ENCODE results near the gene SERINC3. TPM values are rescaled to one million over a fixed set of nuclear protein-coding genes. Genes with fewer than 3 reads are reported as not detected.

SERINC3 gene
- total and polyA plus RNA-seq, 2 donors (not counting 3 experiments of a cell fraction or from before 2014, with no cell fraction given) = 83.7 to 177 TPM

DNA sequence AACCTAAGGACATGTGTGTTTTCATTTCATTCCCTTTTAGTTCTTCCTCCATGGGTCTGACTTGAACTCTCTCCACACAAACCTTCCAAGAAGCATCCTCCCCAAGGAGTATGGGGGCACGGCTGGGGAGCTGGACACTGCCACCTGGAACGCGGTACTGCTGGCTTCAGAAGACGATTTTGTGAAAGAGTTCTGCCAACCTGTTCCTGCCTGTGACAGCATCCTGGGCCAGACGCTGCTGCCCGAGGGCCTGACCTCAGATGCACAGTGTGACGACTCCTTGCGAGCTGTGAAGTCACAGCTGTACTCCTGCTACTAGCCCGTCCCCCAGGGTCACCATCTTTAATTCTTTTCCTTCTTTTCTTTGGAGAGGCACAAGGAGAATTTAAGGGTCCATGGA, 32.6 kb downstream of the SERINC3 start:
- no TSS peak for BruUV-seq (replicated peaks)
- Histone ChIP-seq H3K9me3 (replicated peaks; ENCODE audit: control insufficient read depth, insufficient read depth, low read length) (no peaks in the 10 kb centered on the region), H3K9ac (replicated peaks; ENCODE audit: extremely low read depth, insufficient read depth, low read length) (no peak overlapping the region), H3K27me3 (ENCODE audit: control insufficient read depth in 2 of 2, insufficient read depth in 2 of 2, low read length in 2 of 2) (no peaks in the 10 kb centered on the region), H3K4me3 (replicated peaks in 1 of 3; ENCODE audit: insufficient read depth in 1 of 3, low read depth in 1 of 3, low read length in 3 of 3) (no peak overlapping the region), H3K4me2 (ENCODE audit: insufficient read depth, low read length) (no peak overlapping the region), H3K4me1 (ENCODE audit: control insufficient read depth, extremely low read depth, insufficient read depth, low read length) (no peaks in the 10 kb centered on the region), H3K36me3 (ENCODE audit: control insufficient read depth in 2 of 2, extremely low read depth in 1 of 2, insufficient read depth in 2 of 2, low read length in 2 of 2) (peaks cover 9 to 22% of the 10 kb centered on the region in 2 experiments), H4K20me1 (replicated peaks; ENCODE audit: control insufficient read depth, extremely low read depth, insufficient read depth, low read length) (no peaks in the 10 kb centered on the region), H3K79me2 (ENCODE audit: control insufficient read depth, insufficient read depth, low read length) (no peaks in the 10 kb centered on the region), H2AFZ (ENCODE audit: low read depth, low read length) (no peak overlapping the region), H3K9me1 (replicated peaks; ENCODE audit: control insufficient read depth, extremely low read depth, insufficient read depth, low read length) (no peaks in the 10 kb centered on the region), H3K27ac (ENCODE audit: insufficient read depth, low read depth, low read length) (no peak overlapping the region)
- no peak for DNase-seq (ENCODE audit: low read depth, low spot score)
- TF ChIP-seq, protein P1, sequence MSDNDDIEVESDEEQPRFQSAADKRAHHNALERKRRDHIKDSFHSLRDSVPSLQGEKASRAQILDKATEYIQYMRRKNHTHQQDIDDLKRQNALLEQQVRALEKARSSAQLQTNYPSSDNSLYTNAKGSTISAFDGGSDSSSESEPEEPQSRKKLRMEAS (IDR thresholded peaks at IDR 0.05; ENCODE audit: insufficient read depth, insufficient read length) = no peak
- TF ChIP-seq JUN (IDR thresholded peaks at IDR 0.05; ENCODE audit: borderline replicate concordance, insufficient read depth, insufficient read length, low read depth) (no peak), POLR2A (IDR thresholded peaks at IDR 0.05; ENCODE audit: low read depth, low read length) (no peak), GATA2 (IDR thresholded peaks at IDR 0.05; ENCODE audit: insufficient read depth, insufficient read length, low read depth, low read length) (no peak), POLR2AphosphoS5 (IDR thresholded peaks at IDR 0.05; ENCODE audit: insufficient read depth, low read depth, low read length) (no peak)
- TF ChIP-seq, protein P2, sequence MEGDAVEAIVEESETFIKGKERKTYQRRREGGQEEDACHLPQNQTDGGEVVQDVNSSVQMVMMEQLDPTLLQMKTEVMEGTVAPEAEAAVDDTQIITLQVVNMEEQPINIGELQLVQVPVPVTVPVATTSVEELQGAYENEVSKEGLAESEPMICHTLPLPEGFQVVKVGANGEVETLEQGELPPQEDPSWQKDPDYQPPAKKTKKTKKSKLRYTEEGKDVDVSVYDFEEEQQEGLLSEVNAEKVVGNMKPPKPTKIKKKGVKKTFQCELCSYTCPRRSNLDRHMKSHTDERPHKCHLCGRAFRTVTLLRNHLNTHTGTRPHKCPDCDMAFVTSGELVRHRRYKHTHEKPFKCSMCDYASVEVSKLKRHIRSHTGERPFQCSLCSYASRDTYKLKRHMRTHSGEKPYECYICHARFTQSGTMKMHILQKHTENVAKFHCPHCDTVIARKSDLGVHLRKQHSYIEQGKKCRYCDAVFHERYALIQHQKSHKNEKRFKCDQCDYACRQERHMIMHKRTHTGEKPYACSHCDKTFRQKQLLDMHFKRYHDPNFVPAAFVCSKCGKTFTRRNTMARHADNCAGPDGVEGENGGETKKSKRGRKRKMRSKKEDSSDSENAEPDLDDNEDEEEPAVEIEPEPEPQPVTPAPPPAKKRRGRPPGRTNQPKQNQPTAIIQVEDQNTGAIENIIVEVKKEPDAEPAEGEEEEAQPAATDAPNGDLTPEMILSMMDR (IDR thresholded peaks at IDR 0.05; ENCODE audit: extremely low read depth in 1 of 2, insufficient read depth in 1 of 2, low read depth in 1 of 2, low read length in 2 of 2) = no peak
- ChIA-PET POLR2A (no interaction called here), CTCF (interaction anchor here (1.7 kb wide), 1 partner anchor 120 kb away, joined by 4 read pairs; no protein-coding TSS in a partner anchor)
- dilution Hi-C loops (cut with MboI; ENCODE audit: extremely low pct_ligation_motif_present, low sequenced_read_pairs) (no loop called here), intact Hi-C loops (cut with micrococcal nuclease) (no loop called here)
- no peak for FAIRE-seq

All from endothelial cell of umbilical vein (primary cell).